GM18873 (cell line): Measurements from ENCODE around the gene XYLB.
"Not testable (repeated sequence)": the region's sequence is repeated elsewhere in the genome, so short reads cannot be mapped to it uniquely, and the experiment has no call there.

Experiments
- ATAC-seq: cut with Tn5 transposase; IDR thresholded peaks from one replicate; pipeline ENCODE4 v1.9.1; 2021; ENCODE audit warnings: mild to moderate bottlenecking, moderate library complexity, moderate number of reproducible peaks; ENCODE audit not compliant: unreplicated experiment, low FRiP score

XYLB gene

GRCh38 chr3:38386992-38387750 lies 40.6 kb downstream of the XYLB start:
- no peak for ATAC-seq

GRCh38 chr3:38387862-38388261 lies 41.3 kb downstream of the XYLB start:
- no peak for ATAC-seq

GRCh38 chr3:38392604-38393163 lies 46.1 kb downstream of the XYLB start:
- ATAC-seq = no peak

- no peak for ATAC-seq
Measured at GRCh38 chr3:38396239-38396638, 49.7 kb downstream of the XYLB start.

GRCh38 chr3:38396861-38397260 lies 50.3 kb downstream of the XYLB start:
- ATAC-seq = no peak

GRCh38 chr3:38397320-38397719 lies 50.7 kb downstream of the XYLB start:
- ATAC-seq = no peak

- no peak for ATAC-seq
Measured at GRCh38 chr3:38401246-38401962, 54.8 kb downstream of the XYLB start.

- no peak for ATAC-seq
Measured at GRCh38 chr3:38404286-38404685, 57.7 kb downstream of the XYLB start.

GRCh38 chr3:38411591-38411990 lies 65.0 kb downstream of the XYLB start:
- no peak for ATAC-seq

GRCh38 chr3:38420758-38421157 lies 74.2 kb downstream of the XYLB start:
- ATAC-seq = not testable (repeated sequence)

GRCh38 chr3:38421679-38422336 lies 75.2 kb downstream of the XYLB start:
- no peak for ATAC-seq

GRCh38 chr3:38426798-38427426 lies 80.3 kb downstream of the XYLB start:
- not testable (repeated sequence) for ATAC-seq

- ATAC-seq = not testable (repeated sequence)
Measured at GRCh38 chr3:38432871-38433658, 86.5 kb downstream of the XYLB start.

- not testable (repeated sequence) for ATAC-seq
Measured at GRCh38 chr3:38433661-38434060, 87.1 kb downstream of the XYLB start.

GRCh38 chr3:38438436-38439069 lies 92.0 kb downstream of the XYLB start:
- not testable (repeated sequence) for ATAC-seq

- not testable (repeated sequence) for ATAC-seq
Measured at GRCh38 chr3:38443205-38443604, 96.6 kb downstream of the XYLB start.

GRCh38 chr3:38446085-38446686 lies 99.6 kb downstream of the XYLB start:
- no peak for ATAC-seq

- no peak for ATAC-seq
Measured at GRCh38 chr3:38446812-38447211, 100.2 kb downstream of the XYLB start.

- no peak for ATAC-seq
Measured at GRCh38 chr3:38450853-38451252, 104.3 kb downstream of the XYLB start.
